GM18868 (cell line): ENCODE results near the gene FCN2.
A peak's percentile ranks its signal among the peaks of the same experiment; 100 is the strongest.

Experiments
- ATAC-seq: cut with Tn5 transposase; IDR thresholded peaks from one replicate; pipeline ENCODE4 v1.9.1; 2021; ENCODE audit warnings: mild to moderate bottlenecking, moderate library complexity; ENCODE audit not compliant: unreplicated experiment

The FCN2 gene

DNA sequence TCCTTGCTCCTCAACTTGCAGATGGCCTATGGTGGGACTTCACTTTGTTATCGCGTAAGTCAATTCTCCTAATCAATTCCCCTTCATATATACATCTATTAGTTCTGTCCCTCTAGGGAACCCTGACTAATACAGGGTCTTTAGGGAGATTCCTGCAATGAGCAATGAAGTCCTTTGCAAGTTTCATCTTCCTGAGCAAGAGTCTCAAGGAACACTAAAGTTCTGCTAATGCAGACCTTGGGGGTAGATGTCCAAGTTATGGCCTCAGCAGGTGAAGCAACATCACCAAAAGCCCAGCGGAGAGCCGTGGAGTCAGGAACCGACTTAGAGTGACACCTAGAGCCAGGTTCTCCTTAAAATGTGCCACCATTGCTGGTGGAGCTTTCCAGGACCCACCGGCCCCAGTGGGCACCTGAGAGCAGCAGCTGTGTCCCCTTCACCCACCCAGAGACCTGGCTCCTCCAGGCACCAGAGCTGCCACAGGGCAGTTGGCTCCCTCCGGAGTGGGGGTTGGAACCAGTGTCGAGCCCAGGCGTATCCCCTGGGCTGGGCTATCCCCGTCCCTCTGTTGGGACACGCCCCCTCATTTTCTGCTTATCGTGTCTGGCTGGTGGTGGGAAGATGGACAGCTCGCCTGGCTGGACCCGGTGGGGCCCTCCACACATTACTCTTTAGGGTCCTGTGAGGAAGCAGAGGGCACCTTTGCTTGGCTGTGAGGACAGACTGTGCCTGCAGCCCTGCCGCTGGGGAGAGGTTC, 48.0 kb downstream of the FCN2 start:
- ATAC-seq, result no peak

DNA sequence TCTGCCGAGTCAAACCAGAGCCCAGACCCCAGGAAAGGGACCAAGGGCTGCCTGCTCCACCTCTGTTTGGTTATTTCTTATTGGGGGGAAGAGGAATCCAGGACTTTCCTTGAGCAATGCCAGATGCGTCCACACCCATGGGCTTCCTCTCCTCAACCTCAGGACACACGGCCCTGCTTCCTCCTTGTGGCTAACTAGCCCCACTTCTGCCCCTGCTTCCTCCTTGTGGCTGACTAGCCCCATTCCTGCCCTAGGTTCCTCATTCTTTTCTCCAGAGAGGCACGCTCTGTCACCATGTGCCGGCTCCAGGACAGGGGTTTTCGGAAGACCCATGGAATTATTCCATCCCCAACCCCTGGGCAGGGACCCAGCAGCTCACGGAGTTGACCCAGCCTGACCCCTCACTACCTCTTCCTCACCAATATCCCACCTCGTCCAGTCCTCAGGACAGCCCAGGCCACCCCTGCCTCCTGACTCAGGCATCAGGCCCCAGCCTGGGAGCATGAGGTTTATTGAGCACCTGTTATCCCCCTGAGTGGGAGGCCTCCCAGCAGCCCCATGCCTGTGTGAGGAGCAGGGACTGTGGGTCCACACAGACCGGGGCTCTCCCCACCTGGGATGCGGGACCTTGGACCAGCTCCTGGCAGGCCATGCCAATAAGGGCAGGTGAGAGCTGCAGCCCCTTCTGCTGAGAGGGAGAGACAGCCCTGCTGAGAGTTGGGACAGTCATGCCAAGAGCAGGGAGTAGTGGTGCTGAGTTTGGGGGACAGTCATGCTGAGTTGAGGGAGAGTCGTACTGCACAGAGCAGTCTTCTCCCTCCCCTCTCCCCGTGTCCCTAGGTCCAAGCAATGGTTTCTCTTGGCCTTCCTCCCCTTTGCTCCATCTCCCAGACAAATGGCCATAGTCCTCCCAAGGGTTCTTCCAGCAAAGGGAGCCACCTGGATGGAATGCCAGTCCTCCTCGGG, 48.9 kb downstream of the FCN2 start:
- ATAC-seq, result peak; percentile 11

DNA sequence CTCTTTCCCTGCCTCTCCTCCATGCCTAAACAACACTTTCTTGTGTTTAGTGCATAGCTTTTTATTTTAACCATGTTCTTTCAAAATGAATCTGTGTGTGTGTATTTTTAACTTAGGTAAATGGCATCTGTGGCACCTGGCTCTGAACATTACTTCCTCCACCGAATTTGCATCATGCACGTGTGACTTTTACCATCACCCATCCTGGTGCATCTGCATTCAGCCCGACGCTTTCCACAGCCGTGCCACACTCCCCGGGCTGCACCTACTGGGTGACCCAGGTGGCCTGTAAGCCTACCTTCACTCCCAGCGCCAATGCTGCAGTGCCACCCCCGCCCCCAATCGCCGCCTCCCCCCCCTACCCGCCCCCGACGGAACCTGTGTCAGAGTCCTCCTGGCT, 49.8 kb downstream of the FCN2 start:
- peak; percentile 51 for ATAC-seq

DNA sequence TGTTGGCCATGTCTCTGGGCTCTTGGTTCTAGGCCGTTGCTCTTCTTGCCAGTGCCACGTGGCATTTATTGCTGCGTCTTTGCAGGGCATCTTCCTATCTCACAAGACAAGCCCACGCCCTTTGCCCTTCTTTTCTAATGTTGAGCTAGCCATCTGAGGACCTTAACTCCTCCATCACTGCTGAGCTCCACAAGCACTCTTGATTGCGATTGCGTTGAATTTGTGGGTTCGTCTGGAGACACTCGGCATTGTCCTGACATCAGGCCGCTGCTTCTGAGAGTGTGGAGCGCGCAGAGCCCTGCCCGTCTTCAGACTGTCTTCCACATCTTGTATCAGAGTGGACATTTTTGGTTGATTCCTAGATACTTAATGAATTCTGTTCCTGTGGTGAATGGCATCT, 51.6 kb downstream of the FCN2 start:
- no peak for ATAC-seq

GRCh38 chr9:134932606-134933005, 52.0 kb downstream of the FCN2 start:
- no peak for ATAC-seq

DNA sequence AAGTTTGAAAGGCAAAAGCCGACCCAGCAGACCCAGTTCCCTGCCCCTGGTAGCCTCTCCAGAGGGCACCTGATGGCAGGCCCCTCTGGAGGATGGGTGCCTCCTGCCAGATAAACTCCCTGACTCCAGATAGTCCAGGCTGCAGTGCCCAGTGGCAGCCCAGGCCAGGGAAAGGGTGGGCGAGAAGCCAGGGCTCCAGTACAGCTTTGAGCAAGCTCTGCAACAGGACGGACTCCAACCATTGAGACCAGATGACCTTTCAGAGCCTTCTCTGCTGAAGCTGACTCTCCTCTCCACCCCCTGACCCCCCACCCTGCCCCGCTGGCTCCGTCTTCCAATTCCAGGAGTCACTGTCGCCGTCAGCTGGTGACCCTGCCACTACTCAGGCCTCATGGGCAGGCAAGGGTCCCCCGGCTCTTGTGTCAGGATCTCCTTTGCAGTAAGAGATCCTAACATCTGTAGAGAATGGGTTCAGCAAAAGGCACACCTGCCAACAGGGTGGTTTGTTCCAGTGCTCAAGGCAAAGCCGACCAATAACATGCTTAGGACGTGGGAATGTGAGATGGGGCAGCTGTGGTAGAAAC, 52.6 kb downstream of the FCN2 start:
- ATAC-seq, result no peak

DNA sequence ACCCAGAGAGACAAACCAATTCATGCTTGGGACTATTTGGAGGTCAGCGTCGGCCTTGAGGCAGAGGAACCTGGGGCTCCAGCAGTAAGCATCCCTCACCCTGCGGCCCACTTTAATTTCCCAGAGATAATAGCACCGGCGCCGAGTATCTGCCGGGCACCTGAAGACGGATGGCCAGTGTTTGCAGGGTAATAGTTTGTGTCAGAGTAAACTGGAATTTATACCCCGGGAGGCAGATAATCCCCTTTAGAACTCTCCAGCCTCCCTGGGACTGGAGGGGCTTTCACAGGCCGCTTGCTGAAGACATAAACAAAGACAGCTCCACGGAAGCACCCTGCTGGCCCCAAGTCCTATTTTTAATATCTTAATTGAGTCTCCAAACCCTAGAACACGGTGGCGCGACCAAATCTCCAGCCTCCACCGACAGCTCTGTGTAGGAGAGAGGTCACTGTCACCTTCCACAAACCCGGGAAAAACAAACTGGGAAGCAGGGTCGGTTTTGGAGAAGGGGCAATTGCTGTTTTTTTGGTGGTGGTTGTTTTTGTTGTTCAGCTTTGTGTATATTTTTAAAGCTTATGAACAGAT, 54.5 kb downstream of the FCN2 start:
- ATAC-seq, result no peak

DNA sequence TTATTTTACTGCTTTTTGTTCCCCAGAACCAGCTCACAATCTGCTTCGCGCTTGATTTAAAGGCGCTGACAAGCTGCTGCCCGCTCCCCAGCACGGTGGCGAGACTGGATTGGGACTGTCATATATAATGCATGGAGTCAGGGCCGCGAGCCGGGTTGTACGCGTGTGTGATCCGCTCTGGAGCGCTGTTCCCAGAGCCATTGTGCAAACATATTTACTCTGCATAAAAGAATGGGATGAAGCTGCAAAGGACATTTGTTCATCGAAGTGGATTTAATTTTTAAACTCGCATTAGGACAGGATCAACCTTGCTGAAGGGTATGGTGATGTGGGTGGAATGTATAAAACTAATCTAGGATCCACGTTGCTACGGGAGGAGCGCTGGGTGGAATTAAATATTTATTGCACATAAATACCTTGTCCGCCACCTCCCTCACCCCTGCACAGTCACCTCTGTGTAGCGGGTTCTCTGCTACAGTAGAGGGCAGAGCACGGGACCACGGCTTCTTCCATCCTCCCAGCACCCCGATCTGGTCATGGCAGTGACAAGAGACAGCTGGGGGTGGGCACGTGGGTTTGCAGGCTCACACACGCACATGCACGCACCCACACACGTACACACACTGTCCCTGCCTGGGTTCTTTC, 55.2 kb downstream of the FCN2 start:
- no peak for ATAC-seq

DNA sequence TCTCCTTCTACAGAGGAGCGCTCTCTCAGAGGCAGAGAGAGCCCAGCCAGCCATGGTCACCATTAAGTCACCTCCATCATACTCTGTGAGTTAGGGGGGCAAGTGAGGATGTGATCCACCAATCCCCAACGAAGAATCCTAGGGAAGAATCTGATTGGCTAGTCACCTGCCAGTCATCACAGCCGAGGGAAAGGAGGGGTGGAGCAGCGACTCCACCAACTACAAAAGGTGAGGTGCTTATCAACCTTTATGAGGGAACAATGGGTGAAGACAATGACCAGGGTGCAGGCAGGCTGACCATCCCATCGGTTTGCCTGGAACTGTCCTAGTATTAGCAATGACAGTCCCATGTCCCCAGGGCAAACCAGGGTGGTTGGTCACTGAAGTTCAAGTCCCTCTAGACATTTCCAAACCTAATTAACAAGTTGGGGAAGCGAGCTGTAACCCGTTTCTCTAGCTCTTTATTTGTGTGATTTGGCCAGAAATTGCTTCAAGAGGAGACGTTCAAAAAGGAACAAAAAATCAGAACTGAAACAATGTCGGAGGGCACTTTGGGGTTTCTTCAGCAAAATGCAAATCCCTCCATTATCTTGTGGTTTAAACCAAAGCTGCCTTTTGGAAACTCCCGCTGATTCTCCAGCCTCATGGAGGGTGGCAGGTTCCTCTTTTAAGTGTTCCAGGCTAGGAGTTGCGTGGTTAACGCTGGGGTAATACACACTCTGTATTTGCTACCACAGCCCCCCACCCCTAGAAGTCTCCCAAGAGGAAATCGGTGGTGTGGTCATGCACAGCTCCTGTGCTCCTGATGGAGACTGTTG, 55.9 kb downstream of the FCN2 start:
- peak; percentile 52 for ATAC-seq
